SJSA1 (cell line): ENCODE measurements around the gene CCDC110. TPM values are rescaled to one million over a fixed set of nuclear protein-coding genes. Genes with fewer than 3 reads are reported as not detected.
A peak's percentile ranks its signal among the peaks of the same experiment; 100 is the strongest.

ENCODE experiments used
- DNase-seq, 2 experiments: peaks; one replicate each; pipeline ENCODE4 v3.0.0-alpha.2; 2015 to 2020; ENCODE audit warnings: low spot score in 2 of 2, low read depth in 1 of 2
- H3K27ac ChIP-seq: fragments of 250-450 bp; sonication (Bioruptor Pico); 2 replicates; pipeline ENCODE4 v1.5.1; 2020; ENCODE audit warnings: mild to moderate bottlenecking, moderate library complexity
- H3K27me3 ChIP-seq: fragments of 250-450 bp; sonication (Bioruptor Pico); replicated peaks from 2 replicates; pipeline ENCODE4 v1.5.1; 2020; ENCODE audit warnings: mild to moderate bottlenecking, moderate library complexity
- H3K36me3 ChIP-seq: fragments of 250-450 bp; sonication (Bioruptor Pico); 2 replicates; pipeline ENCODE4 v1.5.1; 2020; ENCODE audit warnings: mild to moderate bottlenecking
- H3K4me1 ChIP-seq: fragments of 250-450 bp; sonication (Bioruptor Pico); replicated peaks from 2 replicates; pipeline ENCODE4 v1.6.1; 2021; ENCODE audit warnings: mild to moderate bottlenecking
- H3K4me3 ChIP-seq: fragments of 250-450 bp; sonication (Bioruptor Pico); 2 replicates; pipeline ENCODE4 v1.5.1; 2020; ENCODE audit warnings: mild to moderate bottlenecking
- H3K9me3 ChIP-seq: fragments of 250-450 bp; sonication (Bioruptor Pico); replicated peaks from 2 replicates; pipeline ENCODE4 v1.5.1; 2020; ENCODE audit warnings: mild to moderate bottlenecking
- total RNA-seq: library from RNA; depleted of rRNA; stranded (reverse); fragments of >200 nt; shearing (Covaris generic); gene quantifications from 2 replicates; pipeline ENCODE4 v1.2.3, GENCODE V29; 2014

Gene CCDC110
- total RNA-seq, 1 experiment from 2014 or later, result 0.71 TPM

GRCh38 chr4:185465707-185466106, 5.8 kb downstream of the CCDC110 start:
- Histone ChIP-seq H3K4me3 (no peak overlapping the region), H3K27ac (no peak overlapping the region), H3K9me3 (no peaks in the 10 kb centered on the region), H3K27me3 (peaks cover 14% of the 10 kb centered on the region), H3K36me3 (no peaks in the 10 kb centered on the region), H3K4me1 (peaks cover 4% of the 10 kb centered on the region)
- DNase-seq, result no peak

- DNase-seq, result no peak
Measured at GRCh38 chr4:185464887-185465286, 6.6 kb downstream of the CCDC110 start.

GRCh38 chr4:185464183-185464582, 7.3 kb downstream of the CCDC110 start:
- H3K27ac ChIP-seq, result no peak overlapping the region
- no peak for DNase-seq
- no peaks in the 10 kb centered on the region for H3K9me3 ChIP-seq
- peaks cover 9% of the 10 kb centered on the region for H3K27me3 ChIP-seq
- H3K36me3 ChIP-seq, result no peaks in the 10 kb centered on the region
- H3K4me1 ChIP-seq, result no peaks in the 10 kb centered on the region; the same call in 1 of the 2 replicates
- H3K4me3 ChIP-seq, result no peak overlapping the region

More at GRCh38 chr4:185464887-185465286, 6.6 kb downstream of the CCDC110 start:
- no peak overlapping the region for H3K27ac ChIP-seq
- no peaks in the 10 kb centered on the region for H3K9me3 ChIP-seq
- H3K4me1 ChIP-seq, result no peaks in the 10 kb centered on the region; the same call in 1 of the 2 replicates
- H3K27me3 ChIP-seq, result peaks cover 6% of the 10 kb centered on the region
- H3K36me3 ChIP-seq, result no peaks in the 10 kb centered on the region
- no peak overlapping the region for H3K4me3 ChIP-seq

- Histone ChIP-seq H3K27ac (no peak overlapping the region), H3K4me3 (no peak overlapping the region), H3K4me1 (no peaks in the 10 kb centered on the region), H3K9me3 (no peaks in the 10 kb centered on the region), H3K27me3 (peaks cover 8% of the 10 kb centered on the region), H3K36me3 (no peaks in the 10 kb centered on the region)
- no peak for DNase-seq
Measured at GRCh38 chr4:185463541-185463940, 8.0 kb downstream of the CCDC110 start.

- Histone ChIP-seq H3K27me3 (peaks cover 8% of the 10 kb centered on the region), H3K4me3 (no peak overlapping the region), H3K27ac (no peak overlapping the region), H3K36me3 (no peaks in the 10 kb centered on the region), H3K9me3 (no peaks in the 10 kb centered on the region), H3K4me1 (no peaks in the 10 kb centered on the region)
- no peak for DNase-seq
Measured at GRCh38 chr4:185461565-185461964, 10.0 kb downstream of the CCDC110 start.

- H3K36me3 ChIP-seq, result no peaks in the 10 kb centered on the region
- H3K4me1 ChIP-seq, result no peaks in the 10 kb centered on the region
- H3K27ac ChIP-seq, result no peak overlapping the region
- no peaks in the 10 kb centered on the region for H3K9me3 ChIP-seq
- no peak overlapping the region for H3K4me3 ChIP-seq
- DNase-seq, result no peak
- peaks cover 15% of the 10 kb centered on the region for H3K27me3 ChIP-seq
Measured at GRCh38 chr4:185457136-185457535, 14.4 kb downstream of the CCDC110 start.

GRCh38 chr4:185456131-185456530, 15.4 kb downstream of the CCDC110 start:
- Histone ChIP-seq H3K36me3 (no peaks in the 10 kb centered on the region), H3K27ac (no peak overlapping the region)
- no peak for DNase-seq

GRCh38 chr4:185445209-185445608, 26.3 kb downstream of the CCDC110 start:
- no peaks in the 10 kb centered on the region for H3K9me3 ChIP-seq
- DNase-seq, result no peak
- H3K36me3 ChIP-seq, result no peaks in the 10 kb centered on the region
- H3K27ac ChIP-seq, result no peak overlapping the region
- no peaks in the 10 kb centered on the region for H3K4me1 ChIP-seq
- peaks cover 5% of the 10 kb centered on the region for H3K27me3 ChIP-seq
- no peak overlapping the region for H3K4me3 ChIP-seq

More at GRCh38 chr4:185456131-185456530, 15.4 kb downstream of the CCDC110 start:
- Histone ChIP-seq H3K4me1 (no peaks in the 10 kb centered on the region), H3K4me3 (no peak overlapping the region), H3K9me3 (no peaks in the 10 kb centered on the region), H3K27me3 (peaks cover 15% of the 10 kb centered on the region)

- no peaks in the 10 kb centered on the region for H3K36me3 ChIP-seq
- no peak overlapping the region for H3K27ac ChIP-seq
- no peaks in the 10 kb centered on the region for H3K4me1 ChIP-seq
- no peak for DNase-seq
- H3K4me3 ChIP-seq, result no peak overlapping the region
- no peaks in the 10 kb centered on the region for H3K9me3 ChIP-seq
- peaks cover 5% of the 10 kb centered on the region; the same call in 1 of the 2 replicates for H3K27me3 ChIP-seq
Measured at GRCh38 chr4:185441479-185441878, 30.1 kb downstream of the CCDC110 start.

- no peaks in the 10 kb centered on the region for H3K4me1 ChIP-seq
- H3K9me3 ChIP-seq, result no peaks in the 10 kb centered on the region
- DNase-seq, result no peak
- no peak overlapping the region for H3K27ac ChIP-seq
- H3K36me3 ChIP-seq, result no peaks in the 10 kb centered on the region
- H3K4me3 ChIP-seq, result no peak overlapping the region
- H3K27me3 ChIP-seq, result peaks cover 4% of the 10 kb centered on the region; the same call in 1 of the 2 replicates
Measured at GRCh38 chr4:185437809-185438208, 33.7 kb downstream of the CCDC110 start.

- no peak overlapping the region for H3K27ac ChIP-seq
- no peak for DNase-seq
- no peaks in the 10 kb centered on the region for H3K9me3 ChIP-seq
- H3K4me3 ChIP-seq, result no peak overlapping the region
- H3K27me3 ChIP-seq, result no peaks in the 10 kb centered on the region
- H3K36me3 ChIP-seq, result no peaks in the 10 kb centered on the region
- H3K4me1 ChIP-seq, result no peaks in the 10 kb centered on the region
Measured at GRCh38 chr4:185435466-185435865, 36.1 kb downstream of the CCDC110 start.

GRCh38 chr4:185429660-185430059, 41.9 kb downstream of the CCDC110 start:
- Histone ChIP-seq H3K4me1 (peaks cover 8% of the 10 kb centered on the region), H3K36me3 (peaks cover 5% of the 10 kb centered on the region), H3K9me3 (no peaks in the 10 kb centered on the region), H3K27ac (no peak overlapping the region), H3K4me3 (no peak overlapping the region), H3K27me3 (no peaks in the 10 kb centered on the region)
- DNase-seq, result no peak

GRCh38 chr4:185426960-185427688, 44.4 kb downstream of the CCDC110 start:
- Histone ChIP-seq H3K36me3 (peaks cover 5% of the 10 kb centered on the region), H3K4me3 (no peak overlapping the region), H3K4me1 (peaks cover 8% of the 10 kb centered on the region), H3K9me3 (no peaks in the 10 kb centered on the region), H3K27me3 (no peaks in the 10 kb centered on the region), H3K27ac (no peak overlapping the region)
- DNase-seq, result no peak

- Histone ChIP-seq H3K4me3 (peak within 1 kb of the TSS; percentile 78), H3K27me3 (no peaks in the 10 kb centered on the region), H3K36me3 (peaks cover 12% of the 10 kb centered on the region), H3K4me1 (peaks cover 8% of the 10 kb centered on the region), H3K9me3 (no peaks in the 10 kb centered on the region), H3K27ac (peak within 1 kb of the TSS; percentile 100)
- peak; percentile 82 to 98 for DNase-seq
Measured at GRCh38 chr4:185425647-185426352, 45.7 kb downstream of the CCDC110 start, which contains the start of gene UFSP2. Gene UFSP2, minus strand, starts transcription at chr4:185425964. Its CDS starts 96 bp downstream, at chr4:185425868.
